HG03520 (cell line): ENCODE results near the gene ZBTB49.

Source experiments
- ATAC-seq: cut with Tn5 transposase; IDR thresholded peaks from one replicate; pipeline ENCODE4 v1.9.1; 2021; ENCODE audit warnings: mild to moderate bottlenecking, moderate library complexity; ENCODE audit not compliant: unreplicated experiment

Gene ZBTB49

GRCh38 chr4:4355302-4355701 is 65.3 kb downstream of the ZBTB49 start:
- ATAC-seq, result no peak

DNA sequence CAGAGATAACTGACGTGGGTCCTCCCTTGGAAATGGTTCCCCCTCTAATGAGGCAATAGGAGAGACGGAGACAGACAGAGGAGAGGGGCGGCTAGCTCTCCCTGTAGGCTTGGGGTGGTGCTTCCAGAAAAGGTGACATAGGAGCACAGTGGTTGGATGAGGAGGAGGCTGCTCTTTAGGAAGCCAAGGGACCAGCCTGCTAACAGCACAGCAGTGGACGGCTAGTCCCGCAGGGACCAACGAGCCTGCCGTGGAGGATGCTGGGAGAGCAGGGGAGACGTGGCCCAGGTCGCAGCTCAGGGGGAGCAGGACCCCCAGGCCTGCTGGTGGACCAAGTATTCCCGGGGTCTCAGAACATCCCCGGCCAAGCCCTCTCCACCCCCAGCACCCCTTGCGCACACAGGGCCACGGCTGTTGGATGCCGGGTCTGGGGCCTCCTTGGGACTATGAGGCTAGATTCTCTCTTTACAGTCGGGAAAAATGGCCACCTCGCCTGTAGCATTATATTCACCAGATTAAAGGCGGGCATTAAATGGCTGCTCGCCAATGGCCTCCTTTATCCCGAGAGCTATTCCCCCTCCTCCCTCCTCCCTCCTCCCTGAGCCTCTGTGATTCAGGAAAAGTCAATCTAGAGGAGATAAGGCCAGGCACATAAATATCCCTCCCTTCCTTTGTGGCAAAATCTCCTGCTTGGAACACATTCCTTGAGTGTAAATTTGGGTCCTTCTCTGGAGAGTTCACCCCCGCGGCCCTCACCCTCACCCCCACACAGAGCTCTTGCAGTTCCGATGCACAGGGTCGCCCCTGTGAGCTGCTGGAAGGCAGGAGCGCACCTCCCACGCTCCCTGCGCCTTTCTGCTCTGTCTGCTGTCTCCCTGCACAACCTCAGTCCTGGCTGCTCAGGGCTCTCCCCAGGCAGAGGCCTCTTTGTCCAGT is 66.3 kb downstream of the ZBTB49 start:
- no peak for ATAC-seq

GRCh38 chr4:4358093-4358854 is 68.2 kb downstream of the ZBTB49 start:
- ATAC-seq, result no peak

DNA sequence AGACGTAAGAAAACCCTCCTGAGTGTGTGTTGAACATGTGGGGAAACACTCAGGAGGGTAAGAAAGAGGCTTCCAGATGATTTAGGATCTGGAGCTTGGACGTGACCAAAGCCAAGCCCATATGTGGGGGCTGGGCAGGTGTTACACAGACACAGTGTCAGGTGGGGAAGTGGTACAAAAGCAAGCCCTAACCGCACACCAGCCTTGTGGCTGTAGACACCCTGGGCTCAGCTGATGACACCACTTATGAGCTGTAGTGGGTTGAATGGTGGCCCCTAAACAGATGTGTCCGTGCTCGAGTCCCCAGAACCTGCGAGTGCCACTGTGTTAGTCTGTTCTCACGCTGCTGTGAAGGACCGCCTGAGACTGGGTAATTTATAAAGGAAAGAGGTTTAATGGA is 71.8 kb downstream of the ZBTB49 start:
- ATAC-seq, result no peak

DNA sequence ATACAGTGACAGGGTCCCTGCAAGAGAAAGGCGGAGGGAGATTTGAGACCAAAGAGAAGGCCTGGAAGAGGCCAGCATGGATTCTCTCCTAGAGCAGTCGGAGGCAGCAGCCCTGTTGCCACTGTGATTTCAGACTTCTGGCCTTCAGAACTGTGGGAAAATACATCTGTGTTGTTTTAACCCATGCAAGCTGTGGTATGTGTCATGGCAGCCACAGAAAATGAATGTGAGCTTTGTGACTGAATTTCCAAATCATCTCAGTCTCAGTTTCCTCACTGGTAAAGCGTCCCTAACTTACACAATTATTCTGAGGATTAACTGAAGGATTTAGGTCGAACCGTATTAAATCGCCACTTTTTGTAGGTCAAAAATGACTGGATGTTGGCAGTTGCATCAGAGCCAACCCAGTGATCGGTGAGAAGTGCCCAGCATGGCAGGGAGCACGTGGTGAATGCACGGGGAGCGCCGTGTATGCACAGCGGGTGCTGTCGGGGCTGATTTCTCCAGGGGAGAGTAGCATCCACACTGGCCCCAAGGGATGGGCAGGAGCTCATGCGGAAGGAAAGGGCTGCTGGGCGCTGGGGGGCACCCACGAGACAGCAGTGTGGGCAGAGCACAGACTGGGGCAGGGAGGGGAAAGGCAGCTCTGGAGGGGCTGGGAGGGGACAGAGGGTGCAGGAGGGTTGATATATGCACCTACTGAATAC is 73.1 kb downstream of the ZBTB49 start:
- ATAC-seq, result no peak

GRCh38 chr4:4364061-4364460 is 74.0 kb downstream of the ZBTB49 start:
- ATAC-seq, result no peak

DNA sequence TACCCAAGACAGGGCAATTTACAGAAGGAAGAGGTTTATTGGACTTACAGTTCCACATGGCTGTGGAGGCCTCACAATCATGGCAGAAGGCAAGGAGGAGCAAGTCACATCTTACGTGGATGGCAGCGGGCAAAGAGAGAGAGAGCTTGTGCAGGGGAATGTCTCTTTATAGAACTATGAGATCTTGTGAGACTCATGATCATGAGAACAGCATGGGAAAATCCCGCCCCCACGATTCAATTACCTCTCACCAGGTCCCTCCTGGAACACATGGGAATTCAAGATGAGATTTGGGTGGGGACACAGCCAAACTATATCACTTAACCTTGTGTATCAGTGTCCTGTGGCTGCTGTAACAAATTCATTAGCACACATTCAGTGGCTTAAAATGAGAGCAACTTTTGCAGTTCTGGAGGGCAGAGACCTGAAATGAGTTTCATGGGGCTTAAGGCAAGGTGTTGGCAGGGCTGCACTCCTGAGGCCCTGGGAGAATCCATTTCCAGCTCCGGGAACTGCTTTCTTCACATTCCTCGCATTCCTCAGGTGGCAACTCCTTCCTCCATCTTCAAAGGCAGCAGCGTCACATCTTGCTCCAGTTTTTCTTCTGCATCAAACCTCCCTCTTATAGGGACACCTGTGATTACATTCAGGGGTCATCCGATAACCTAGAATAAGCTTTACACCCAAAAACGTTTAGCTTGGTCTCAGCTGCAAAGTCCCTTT is 74.6 kb downstream of the ZBTB49 start:
- ATAC-seq, result no peak

DNA sequence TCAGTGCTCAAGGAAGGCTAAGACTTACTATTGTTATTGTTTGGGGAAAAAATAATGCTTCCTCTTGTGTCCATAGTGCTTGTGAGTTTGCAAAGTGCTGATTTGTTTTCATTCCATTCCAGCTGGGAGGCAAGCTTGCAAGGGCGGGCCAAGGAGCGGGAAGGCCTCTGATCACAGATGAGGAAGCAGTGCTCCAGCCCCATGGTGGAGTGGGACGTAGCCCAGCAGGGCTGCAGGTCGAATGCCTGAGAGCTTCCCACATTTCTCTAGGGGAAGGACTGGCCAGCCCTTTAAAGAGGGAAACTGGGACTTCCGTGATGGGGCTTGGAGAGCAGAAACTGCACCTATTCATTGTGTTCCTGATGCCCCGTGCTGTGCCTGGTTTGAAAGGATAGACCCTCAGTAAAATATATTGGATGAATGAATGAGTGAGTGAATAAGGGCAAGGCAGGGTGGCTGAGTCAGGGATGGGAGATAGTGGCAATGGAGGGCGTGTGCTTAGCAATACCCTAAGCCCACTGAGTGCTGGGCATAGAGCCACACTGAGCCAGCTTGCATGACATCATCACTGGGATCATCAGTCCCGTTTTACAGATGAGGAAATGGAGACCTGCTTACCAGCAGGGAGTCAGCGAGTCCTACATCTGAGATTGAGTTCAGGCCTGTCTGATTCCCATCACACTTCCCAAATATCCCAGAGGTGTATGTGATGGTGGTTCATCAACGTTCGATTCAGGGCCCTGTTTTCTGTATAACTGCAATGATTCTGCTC is 78.9 kb downstream of the ZBTB49 start:
- ATAC-seq, result no peak
